HCT116 (cell line): ENCODE data around the gene ARMC12. TPM values are rescaled to one million over a fixed set of nuclear protein-coding genes. Genes with fewer than 3 reads are reported as not detected.

ENCODE experiments used
- ATAC-seq: fragments of 200-7000 bp; cut with Tn5 transposase; 2 replicates; pipeline ENCODE4 v1.9.1; 2020; ENCODE audit warnings: mild to moderate bottlenecking, moderate library complexity
- BruUV-seq: library from RNA; stranded (reverse); fragments of 400-500 nt; replicated peaks from 2 replicates; lab custom pipeline; 2021; lab: Mats Ljungman, UMichigan
- CTCF ChIA-PET: fragments of 300-600 bp; sonication (Branson Sonifier 250); formaldehyde crosslinking; loops from one replicate; lab custom pipeline; 2021; ENCODE audit warnings: antibody characterized with exemption; lab: Charles Lee
- POLR2A ChIA-PET: fragments of 300-600, 350-600 bp; sonication (Branson Sonifier 250); formaldehyde crosslinking; loops from one replicate; lab custom pipeline; 2021; ENCODE audit warnings: antibody characterized with exemption; lab: Charles Lee
- RAD21 ChIA-PET, 2 experiments: fragments of 300-600 bp; sonication (Branson Sonifier 250); formaldehyde crosslinking; loops; one replicate each; lab custom pipeline; 2023; ENCODE audit warnings: low total read pairs in 2 of 2; ENCODE audit not compliant: uncharacterized antibody in 2 of 2, unreplicated experiment in 2 of 2, low non-redundant PET in 1 of 2; lab: Charles Lee
- DNase-seq: peaks from one replicate; pipeline ENCODE4 v3.0.0-alpha.2; 2010; ENCODE audit warnings: low read depth, low spot score
- H2AFZ ChIP-seq: fragments of 200-600 bp; shearing (Covaris generic), sonication (generic); 2 replicates; pipeline ENCODE4 v1.6.1; 2017; ENCODE audit warnings: low read depth, mixed run types, mixed read lengths, antibody characterized with exemption, low read length; ENCODE audit not compliant: poor library complexity, severe bottlenecking
- H3K27ac ChIP-seq: 2 replicates; pipeline ENCODE4 v1.5.1; 2012; ENCODE audit warnings: low read depth, low read length
- H3K27me3 ChIP-seq: fragments of 200-600 bp; sonication (generic); 2 replicates; pipeline ENCODE4 v1.6.1; 2016; ENCODE audit warnings: mixed run types, low read length, mixed read lengths; ENCODE audit not compliant: insufficient read depth
- H3K36me3 ChIP-seq, 2 experiments: fragments of 200-500 bp in 1 of 2; fragments of 200-600 bp in 1 of 2; sonication (Bioruptor generic) in 1 of 2; sonication (generic) in 1 of 2; 2 replicates each; pipeline versions ENCODE4 v1.5.1 to v1.6.1; 2014 to 2016; ENCODE audit warnings: low read length in 2 of 2, inconsistent platforms in 1 of 2, mixed read lengths in 1 of 2, mixed run types in 1 of 2; ENCODE audit not compliant: insufficient read depth in 2 of 2, control insufficient read depth in 1 of 2
- H3K4me1 ChIP-seq, 2 experiments: fragments of 200-600 bp in 1 of 2; sonication (generic) in 1 of 2; 2 replicates each; pipeline versions ENCODE4 v1.5.1 to v1.6.1; 2012 to 2017; ENCODE audit warnings: low read length in 2 of 2, inconsistent platforms in 1 of 2, mild to moderate bottlenecking in 1 of 2, mixed read lengths in 1 of 2, mixed run types in 1 of 2, moderate library complexity in 1 of 2; ENCODE audit not compliant: insufficient read depth in 2 of 2, control insufficient read depth in 1 of 2
- H3K4me2 ChIP-seq: fragments of 200-600 bp; sonication (generic); 2 replicates; pipeline ENCODE4 v1.6.1; 2017; ENCODE audit warnings: mixed run types, low read length, mixed read lengths
- H3K4me3 ChIP-seq, 2 experiments: fragments of 200-600 bp in 1 of 2; sonication (generic) in 1 of 2; replicated peaks in 1 of 2; 2 replicates each; pipeline ENCODE4 v1.5.1; 2011 to 2016; ENCODE audit warnings: low read length in 2 of 2, control low read depth in 1 of 2, low read depth in 1 of 2, mild to moderate bottlenecking in 1 of 2, mixed read lengths in 1 of 2, mixed run types in 1 of 2
- H3K79me2 ChIP-seq: fragments of 200-600 bp; sonication (generic); 2 replicates; pipeline ENCODE4 v1.6.1; 2017; ENCODE audit warnings: mild to moderate bottlenecking, mixed run types, low read length, moderate library complexity, mixed read lengths; ENCODE audit not compliant: insufficient read depth
- H3K9ac ChIP-seq: fragments of 200-600 bp; sonication (generic); 2 replicates; pipeline ENCODE4 v1.6.1; 2016; ENCODE audit warnings: low read length, mixed read lengths
- H3K9me2 ChIP-seq: fragments of 200-600 bp; sonication (generic), shearing (Covaris generic); 2 replicates; pipeline ENCODE4 v1.6.1; 2017; ENCODE audit warnings: mixed run types, mild to moderate bottlenecking, moderate library complexity; ENCODE audit not compliant: insufficient read depth
- H3K9me3 ChIP-seq, 2 experiments: fragments of 200-500 bp in 1 of 2; fragments of 200-600 bp in 1 of 2; sonication (Bioruptor generic) in 1 of 2; sonication (generic) in 1 of 2; 2 replicates each; pipeline ENCODE4 v1.6.1; 2014 to 2017; ENCODE audit warnings: low read length in 2 of 2, mixed read lengths in 2 of 2, inconsistent platforms in 1 of 2, low read depth in 1 of 2, mild to moderate bottlenecking in 1 of 2, mixed run types in 1 of 2, moderate library complexity in 1 of 2; ENCODE audit not compliant: control insufficient read depth in 1 of 2, insufficient read depth in 1 of 2
- H4K20me1 ChIP-seq: fragments of 200-600 bp; sonication (generic), shearing (Covaris generic); 2 replicates; pipeline ENCODE4 v1.6.1; 2017; ENCODE audit warnings: mixed run types, mild to moderate bottlenecking, moderate library complexity; ENCODE audit not compliant: insufficient read depth
- CBX3 ChIP-seq: IDR thresholded peaks from 2 replicates; pipeline ENCODE4 v1.6.1; 2012; ENCODE audit warnings: low read depth
- CTCF ChIP-seq, 3 experiments: fragments of 200-600 bp in 1 of 3; sonication (generic) in 1 of 3; IDR thresholded peaks in 2 of 3; conservative IDR thresholded peaks in 1 of 3; 2 replicates each; pipeline ENCODE4 v1.5.1; 2012 to 2017; ENCODE audit warnings: low read depth in 2 of 3, low read length in 2 of 3, antibody characterized with exemption in 1 of 3, borderline replicate concordance in 1 of 3, control low read depth in 1 of 3, mild to moderate bottlenecking in 1 of 3, mixed read lengths in 1 of 3, mixed run types in 1 of 3, moderate library complexity in 1 of 3; ENCODE audit not compliant: insufficient read depth in 1 of 3
- EGR1 ChIP-seq: IDR thresholded peaks from 2 replicates; pipeline ENCODE4 v1.6.1; 2012; ENCODE audit warnings: low read depth
- FOSL1 ChIP-seq: IDR thresholded peaks from 2 replicates; pipeline ENCODE4 v1.6.1; 2012; ENCODE audit warnings: low read depth
- JUND ChIP-seq: IDR thresholded peaks from 2 replicates; pipeline ENCODE4 v1.6.1; 2012
- MAX ChIP-seq: IDR thresholded peaks from 2 replicates; pipeline ENCODE4 v1.6.1; 2012
- POLR2A ChIP-seq: IDR thresholded peaks from 2 replicates; pipeline ENCODE4 v1.7.0; 2011; ENCODE audit warnings: borderline replicate concordance; ENCODE audit not compliant: insufficient read depth, insufficient read length; ENCODE audit errors: extremely low read depth
- POLR2AphosphoS5 ChIP-seq: IDR thresholded peaks from 2 replicates; pipeline ENCODE4 v1.6.1; 2011; ENCODE audit warnings: mild to moderate bottlenecking, low read depth, low read length, moderate library complexity
- RAD21 ChIP-seq: IDR thresholded peaks from 2 replicates; pipeline ENCODE4 v1.6.1; 2012; ENCODE audit warnings: low read depth, mild to moderate bottlenecking
- SIN3A ChIP-seq: IDR thresholded peaks from 2 replicates; pipeline ENCODE4 v1.6.1; 2012; ENCODE audit warnings: low read depth
- SP1 ChIP-seq: IDR thresholded peaks from 2 replicates; pipeline ENCODE4 v1.6.1; 2012; ENCODE audit warnings: low read depth
- ZBTB33 ChIP-seq: IDR thresholded peaks from 2 replicates; pipeline ENCODE4 v1.6.1; 2011; ENCODE audit warnings: mild to moderate bottlenecking, low read length, moderate library complexity; ENCODE audit not compliant: insufficient replicate concordance; ENCODE audit errors: extremely low read depth
- ZFX ChIP-seq: fragments of 450-650 bp; IDR thresholded peaks from 2 replicates; pipeline ENCODE4 v1.6.1; 2017
- ZNF274 ChIP-seq: fragments of 200-500 bp; sonication (Bioruptor generic); IDR thresholded peaks from 2 replicates; pipeline ENCODE4 v1.6.1; 2014; ENCODE audit warnings: mild to moderate bottlenecking, low read depth, low read length, inconsistent platforms
- intact Hi-C: fragments of 100-400 bp; cut with micrococcal nuclease; formaldehyde crosslinking; loops from 2 replicates; pipeline ENCODE4 v1.10.0; 2022
- total RNA-seq: library from RNA; stranded (reverse); gene quantifications from one replicate; pipeline ENCODE4 v1.2.1, GENCODE V29; 2021; ENCODE audit not compliant: unreplicated experiment

Gene ARMC12
- total RNA-seq, 1 experiment from 2014 or later = 0.79 TPM

- H3K4me3 ChIP-seq = no peak overlapping the region
- H3K4me1 ChIP-seq = peaks cover 0 to 13% of the 10 kb centered on the region in 2 experiments; a peak in 1 of 4 replicates
- no peak overlapping the region for H3K27ac ChIP-seq
- DNase-seq = peak; percentile 71
- H2AFZ ChIP-seq = peak overlapping the region; percentile 56
- no peaks in the 10 kb centered on the region for H4K20me1 ChIP-seq
- ATAC-seq = peak; percentile 94
- H3K9me2 ChIP-seq = no peaks in the 10 kb centered on the region
- CTCF ChIA-PET = interaction anchor here (1.0 to 2.0 kb wide), 9 partner anchors 9 to 234 kb away, joined by 3 to 12 read pairs (median 6); partner anchors contain the start of gene ARMC12
- RAD21 ChIA-PET = interaction anchor here in 1 of 2 experiments (0.6 kb wide), 1 partner anchor 235 kb away, joined by 5 read pairs; no protein-coding TSS in a partner anchor
- no peak overlapping the region for H3K9ac ChIP-seq
- H3K27me3 ChIP-seq = no peaks in the 10 kb centered on the region
- intact Hi-C loops = loop anchor here (5.0 kb wide), 2 partner anchors 175 to 235 kb away; no protein-coding TSS in a partner anchor
- POLR2A ChIA-PET = interaction anchor here (0.6 to 1.1 kb wide), 3 partner anchors 11 to 1056 kb away, joined by 3 to 4 read pairs (median 3); no protein-coding TSS in a partner anchor
- H3K36me3 ChIP-seq = no peaks in the 10 kb centered on the region
- no peak overlapping the region for H3K4me2 ChIP-seq
- TF ChIP-seq POLR2A (no peak), EGR1 (no peak), MAX (no peak), ZFX (no peak), JUND (no peak), CBX3 (no peak), FOSL1 (no peak), POLR2AphosphoS5 (no peak), SP1 (no peak), CTCF (IDR thresholded peaks at IDR 0.05 in 2 of 3, conservative IDR thresholded peaks at IDR 0.05 in 1 of 3; ENCODE audit: borderline replicate concordance in 1 of 3, insufficient read depth in 1 of 3, low read depth in 2 of 3, low read length in 2 of 3) (peak; percentile 49 to 86 (median 79); a peak in 5 of 6 replicates), ZNF274 (no peak), RAD21 (peak; percentile 65), SIN3A (no peak), ZBTB33 (no peak)
- TF ChIP-seq, all 23 proteins: peak for 2
- H3K9me3 ChIP-seq = no peaks in the 10 kb centered on the region
- BruUV-seq = no TSS peak
- H3K79me2 ChIP-seq = no peaks in the 10 kb centered on the region
Observed at GRCh38 chr6:35757456-35758123, 20.8 kb downstream of the ARMC12 start.
